CD14-positive monocyte (primary cell): ENCODE data around the gene DNMT3L. TPM values are rescaled to one million over a fixed set of nuclear protein-coding genes. Genes with fewer than 3 reads are reported as not detected.

Experiments
- DNase-seq, 3 donors: peaks; one replicate each; pipeline ENCODE4 v3.0.0-alpha.2; 2011 to 2022
- H2AFZ ChIP-seq: 2 replicates; pipeline ENCODE4 v1.6.0; 2012; ENCODE audit warnings: mild to moderate bottlenecking, low read depth, low read length, inconsistent platforms; ENCODE audit not compliant: insufficient read depth, poor library complexity, severe bottlenecking
- H3K27ac ChIP-seq, 2 donors: 1 replicate in 1 of 2; 2 replicates in 1 of 2; pipeline ENCODE4 v1.5.1; 2012 to 2013; ENCODE audit warnings: low read length in 2 of 2, control low read depth in 1 of 2, inconsistent platforms in 1 of 2, low read depth in 1 of 2, mild to moderate bottlenecking in 1 of 2
- H3K27me3 ChIP-seq, 2 donors: one replicate each; pipeline versions ENCODE4 v1.6.0 to v1.6.1; 2011 to 2013; ENCODE audit warnings: low read length in 2 of 2; ENCODE audit not compliant: control insufficient read depth in 2 of 2, insufficient read depth in 2 of 2
- H3K36me3 ChIP-seq, 2 donors: replicated peaks in 1 of 2; 1 replicate in 1 of 2; 2 replicates in 1 of 2; pipeline versions ENCODE4 v1.5.1 to v1.6.1; 2012 to 2013; ENCODE audit warnings: low read length in 2 of 2, control low read depth in 1 of 2, inconsistent platforms in 1 of 2, mild to moderate bottlenecking in 1 of 2; ENCODE audit not compliant: insufficient read depth in 2 of 2, control insufficient read depth in 1 of 2
- H3K4me1 ChIP-seq, 2 donors: 1 replicate in 1 of 2; 2 replicates in 1 of 2; pipeline versions ENCODE4 v1.5.1 to v1.6.1; 2012 to 2013; ENCODE audit warnings: low read length in 2 of 2, control low read depth in 1 of 2, inconsistent platforms in 1 of 2, mild to moderate bottlenecking in 1 of 2, moderate library complexity in 1 of 2; ENCODE audit not compliant: insufficient read depth in 2 of 2, control insufficient read depth in 1 of 2
- H3K4me2 ChIP-seq: replicated peaks from 2 replicates; pipeline ENCODE3; 2012; ENCODE audit warnings: low read length, moderate library complexity, mild to moderate bottlenecking; ENCODE audit not compliant: poor library complexity, severe bottlenecking; ENCODE audit errors: extremely low read depth
- H3K4me3 ChIP-seq, 3 experiments: fragments of 200-600 bp in 1 of 3; sonication (generic) in 1 of 3; replicated peaks in 1 of 3; 1 replicate in 2 of 3; 2 replicates in 1 of 3; pipeline ENCODE4 v1.5.1; 2011 to 2013; ENCODE audit warnings: low read length in 3 of 3, mild to moderate bottlenecking in 3 of 3, control low read depth in 2 of 3, low read depth in 2 of 3, inconsistent platforms in 1 of 3, moderate library complexity in 1 of 3
- H3K79me2 ChIP-seq: 2 replicates; pipeline ENCODE4 v1.6.0; 2012; ENCODE audit warnings: mild to moderate bottlenecking, control low read depth, inconsistent platforms, low read length, moderate library complexity; ENCODE audit not compliant: insufficient read depth
- H3K9ac ChIP-seq: 2 replicates; pipeline ENCODE4 v1.6.0; 2017; ENCODE audit warnings: low read length, mild to moderate bottlenecking; ENCODE audit not compliant: insufficient read depth, poor library complexity, severe bottlenecking
- H3K9me3 ChIP-seq, 2 donors: replicated peaks in 1 of 2; 1 replicate in 1 of 2; 2 replicates in 1 of 2; pipeline versions ENCODE4 v1.5.1 to v1.6.1; 2012 to 2013; ENCODE audit warnings: low read length in 2 of 2, control low read depth in 1 of 2; ENCODE audit not compliant: control insufficient read depth in 1 of 2, insufficient read depth in 1 of 2
- H4K20me1 ChIP-seq: 2 replicates; pipeline ENCODE4 v1.6.0; 2012; ENCODE audit warnings: mild to moderate bottlenecking, low read length, control low read depth, moderate library complexity; ENCODE audit not compliant: insufficient read depth
- H3K27ac Mint-ChIP-seq, 7 donors: one replicate each; pipeline ENCODE4 v1.8.0; 2020; ENCODE audit warnings: mild to moderate bottlenecking in 7 of 7, mixed read lengths in 7 of 7, moderate library complexity in 6 of 7, inconsistent platforms in 2 of 7
- H3K27me3 Mint-ChIP-seq, 3 donors: one replicate each; pipeline ENCODE4 v1.8.0; 2021 to 2022; ENCODE audit warnings: low read depth in 3 of 3, mild to moderate bottlenecking in 3 of 3, mixed read lengths in 3 of 3, moderate library complexity in 3 of 3, inconsistent platforms in 1 of 3
- H3K36me3 Mint-ChIP-seq, 2 donors: one replicate each; pipeline ENCODE4 v1.8.0; 2020; ENCODE audit warnings: mixed read lengths in 2 of 2, inconsistent platforms in 1 of 2, mild to moderate bottlenecking in 1 of 2
- H3K4me1 Mint-ChIP-seq: one replicate; pipeline ENCODE4 v1.8.0; 2020; ENCODE audit warnings: mild to moderate bottlenecking, mixed read lengths
- H3K4me3 Mint-ChIP-seq, 2 donors: one replicate each; pipeline ENCODE4 v1.8.0; 2020; ENCODE audit warnings: mild to moderate bottlenecking in 2 of 2, mixed read lengths in 2 of 2, moderate library complexity in 1 of 2
- H3K9me3 Mint-ChIP-seq, 7 donors: one replicate each; pipeline ENCODE4 v1.8.0; 2020 to 2022; ENCODE audit warnings: mixed read lengths in 7 of 7, mild to moderate bottlenecking in 6 of 7, moderate library complexity in 6 of 7, inconsistent platforms in 2 of 7
- CTCF ChIP-seq: fragments of 200-600 bp; IDR thresholded peaks from one replicate; pipeline ENCODE4 v1.8.0; 2022; ENCODE audit warnings: antibody characterized with exemption, mild to moderate bottlenecking
- WGBS: methylation state at CpG from one replicate; pipeline ENCODE4 v1.1.5; 2013; ENCODE audit warnings: missing lambda C conversion rate; ENCODE audit not compliant: insufficient coverage; 5-methylcytosine and 5-hydroxymethylcytosine counted together
- intact Hi-C, 2 donors: fragments of 100-400 bp; cut with micrococcal nuclease; formaldehyde crosslinking; loops; one replicate each; pipeline versions ENCODE4 v1.15.0 to v1.15.1; 2023
- polyA plus RNA-seq, 3 donors: library from polyadenylated mRNA; depleted of rRNA in 1 of 3; unstranded in 2 of 3; stranded (reverse) in 1 of 3; fragments of 300-500 nt in 2 of 3; fragments of >200 nt in 1 of 3; fragmentation: Illumina TruSeq in 2 of 3; gene quantifications; 1 replicate in 2 of 3; 2 replicates in 1 of 3; pipeline ENCODE4 v1.2.3, GENCODE V29; 2012 to 2021

The DNMT3L gene
- polyA plus RNA-seq, 3 donors: not detected

GRCh38 chr21:44258056-44258725 lies 3.5 kb downstream of the DNMT3L start:
- H2AFZ ChIP-seq: no peak overlapping the region
- Mint-ChIP-seq H3K36me3 (no peaks in the 10 kb centered on the region), H3K4me1 (peaks cover 2% of the 10 kb centered on the region), H3K4me3 (no peak overlapping the region), H3K27ac (no peak overlapping the region), H3K27me3 (peaks cover 7 to 15% (median 13%) of the 10 kb centered on the region in 3 donors), H3K9me3 (no peaks in the 10 kb centered on the region)
- peaks cover 0 to 8% of the 10 kb centered on the region in 2 donors for H3K27me3 ChIP-seq
- no peak overlapping the region for H3K9ac ChIP-seq
- WGBS: 95% methylated on average over 31 of the region's 34 CpGs
- H3K79me2 ChIP-seq: no peaks in the 10 kb centered on the region
- H4K20me1 ChIP-seq: no peaks in the 10 kb centered on the region
- TF ChIP-seq CTCF: no peak
- intact Hi-C loops: no loop called here
- no peak overlapping the region for H3K27ac ChIP-seq
- H3K4me2 ChIP-seq: no peak overlapping the region
- H3K4me1 ChIP-seq: no peaks in the 10 kb centered on the region
- H3K36me3 ChIP-seq: no peaks in the 10 kb centered on the region
- H3K4me3 ChIP-seq: no peak overlapping the region
- H3K9me3 ChIP-seq: no peaks in the 10 kb centered on the region
- DNase-seq: no peak

GRCh38 chr21:44255511-44255981 lies 6.2 kb downstream of the DNMT3L start:
- H3K4me1 Mint-ChIP-seq: peaks cover 2% of the 10 kb centered on the region
- DNase-seq: no peak
- H3K27ac Mint-ChIP-seq: no peak overlapping the region
- no peak overlapping the region for H3K27ac ChIP-seq
- H3K27me3 Mint-ChIP-seq: peaks cover 7 to 15% (median 13%) of the 10 kb centered on the region in 3 donors
- H3K79me2 ChIP-seq: no peaks in the 10 kb centered on the region
- H3K4me2 ChIP-seq: no peak overlapping the region
- no peaks in the 10 kb centered on the region for H4K20me1 ChIP-seq
- H3K9ac ChIP-seq: no peak overlapping the region
- intact Hi-C loops: no loop called here
- no peaks in the 10 kb centered on the region for H3K36me3 ChIP-seq
- WGBS: over 99% methylated on average over 10 of the region's 11 CpGs
- no peak overlapping the region for H3K4me3 ChIP-seq
- H3K27me3 ChIP-seq: peaks cover 0 to 8% of the 10 kb centered on the region in 2 donors
- no peak for TF ChIP-seq CTCF
- H3K4me1 ChIP-seq: no peaks in the 10 kb centered on the region
- no peaks in the 10 kb centered on the region for H3K9me3 Mint-ChIP-seq
- no peaks in the 10 kb centered on the region for H3K36me3 Mint-ChIP-seq
- no peaks in the 10 kb centered on the region for H3K9me3 ChIP-seq
- H3K4me3 Mint-ChIP-seq: no peak overlapping the region
- no peak overlapping the region for H2AFZ ChIP-seq
